Esophagus mucosa (tissue), 1 donor: Measurements from ENCODE around the gene TBC1D1. TPM values are rescaled to one million over a fixed set of nuclear protein-coding genes. Genes with fewer than 3 reads are reported as not detected.
"Not testable (repeated sequence)": the region's sequence is repeated elsewhere in the genome, so short reads cannot be mapped to it uniquely, and the experiment has no call there.

Experiments
- ATAC-seq: fragments of 200-7000 bp; cut with Tn5 transposase; one replicate; pipeline ENCODE4 v1.9.1; 2020
- total RNA-seq: library from RNA; stranded (reverse); gene quantifications from one replicate; pipeline ENCODE4 v1.2.4, GENCODE V29; 2023
- donor health status: DM: yes; HTN: yes; CAD: no.

Gene TBC1D1
- total RNA-seq, 1 donor from 2014 or later: 11.4 TPM

DNA sequence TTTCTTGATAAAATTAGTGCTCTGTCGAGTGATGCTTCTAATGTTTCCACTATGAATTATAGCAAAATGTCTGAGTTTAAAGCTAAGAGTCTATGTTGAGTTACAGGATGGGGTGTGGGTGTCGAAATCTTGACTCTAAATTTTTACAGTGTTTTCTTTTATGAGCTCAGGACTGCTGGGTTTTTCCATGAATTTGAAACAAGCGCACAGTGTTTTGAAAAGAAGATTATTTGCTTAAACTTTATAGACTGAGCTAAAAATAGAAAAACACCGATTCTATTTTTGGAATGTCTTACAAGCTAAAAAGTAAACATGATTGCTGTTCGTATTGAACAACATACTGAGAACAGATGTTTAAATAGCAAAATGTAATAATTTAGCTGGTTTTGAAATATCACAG, 76.9 kb downstream of the TBC1D1 start:
- no peak for ATAC-seq

DNA sequence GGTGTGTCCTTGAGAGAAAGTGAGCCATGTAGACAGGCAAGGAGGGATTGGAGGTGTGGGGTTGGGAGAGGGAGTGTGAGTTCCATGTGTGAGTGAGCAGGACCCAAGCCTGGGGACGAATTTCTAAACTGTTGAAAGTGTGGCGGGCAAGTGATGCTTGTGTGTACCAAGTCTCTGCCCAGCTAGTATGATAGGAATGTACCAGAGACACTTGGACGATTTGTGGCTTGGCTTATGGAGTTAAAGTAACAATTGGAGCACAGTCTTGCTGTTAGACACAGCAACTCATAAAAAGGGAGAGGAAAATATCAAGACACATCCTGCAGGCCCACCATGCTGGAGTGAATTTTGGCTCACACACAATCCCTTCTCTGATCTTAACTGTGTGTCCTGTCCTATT, 77.9 kb downstream of the TBC1D1 start:
- no peak for ATAC-seq

DNA sequence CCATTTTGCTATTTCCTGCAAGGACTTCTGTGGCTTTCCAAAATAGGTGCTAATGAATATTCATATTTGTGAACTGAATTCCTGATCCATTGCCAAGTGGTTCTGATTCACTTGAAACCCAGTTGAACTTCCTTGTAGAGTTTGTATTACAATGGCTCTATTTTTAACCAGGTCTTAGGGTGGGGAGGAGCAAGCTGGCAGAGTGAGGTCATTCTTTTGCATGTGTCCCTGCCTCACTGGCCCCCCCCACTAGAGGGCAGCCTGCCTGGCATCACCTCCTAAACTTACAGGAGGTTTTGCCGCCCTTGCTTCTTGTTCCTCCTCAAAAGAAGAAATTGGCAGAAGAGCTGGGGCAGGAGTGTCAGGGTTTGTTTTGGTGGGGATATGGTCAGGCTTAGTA, 79.8 kb downstream of the TBC1D1 start:
- ATAC-seq: peak; percentile 100

GRCh38 chr4:37971202-37971601, 80.3 kb downstream of the TBC1D1 start:
- no peak for ATAC-seq

GRCh38 chr4:37973441-37973840, 82.6 kb downstream of the TBC1D1 start:
- no peak for ATAC-seq

- ATAC-seq: not testable (repeated sequence)
Observed at GRCh38 chr4:37975321-37975822, 84.5 kb downstream of the TBC1D1 start.

GRCh38 chr4:37976507-37976906, 85.6 kb downstream of the TBC1D1 start:
- ATAC-seq: peak; percentile 40

DNA sequence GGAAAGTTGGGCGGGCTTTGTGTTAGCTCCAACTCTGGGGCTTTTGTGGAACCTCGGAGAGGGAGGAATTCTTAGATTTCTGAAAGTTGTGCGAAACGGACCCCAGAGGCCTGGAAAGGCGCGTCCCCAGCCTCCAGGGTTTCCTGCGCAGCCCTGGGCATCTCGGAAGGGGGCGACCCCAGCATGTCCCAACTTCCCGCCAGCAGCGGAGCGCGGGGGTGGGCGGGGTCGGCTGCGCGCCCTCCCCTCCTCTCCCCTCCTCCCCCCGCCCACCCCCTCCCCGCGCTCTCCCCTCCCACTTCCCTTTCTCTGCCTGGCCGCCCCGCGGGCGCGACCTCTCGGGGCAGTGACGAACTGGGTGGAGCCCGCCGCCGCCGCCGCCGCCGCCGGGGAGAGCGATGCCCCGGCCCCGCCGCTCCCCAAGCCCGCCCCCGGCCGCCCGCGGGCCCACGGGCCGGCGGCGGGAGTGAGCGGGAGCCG, 86.1 kb downstream of the TBC1D1 start:
- peak; percentile 87 for ATAC-seq

GRCh38 chr4:37977471-37978247, 86.8 kb downstream of the TBC1D1 start:
- peak; percentile 72 for ATAC-seq

DNA sequence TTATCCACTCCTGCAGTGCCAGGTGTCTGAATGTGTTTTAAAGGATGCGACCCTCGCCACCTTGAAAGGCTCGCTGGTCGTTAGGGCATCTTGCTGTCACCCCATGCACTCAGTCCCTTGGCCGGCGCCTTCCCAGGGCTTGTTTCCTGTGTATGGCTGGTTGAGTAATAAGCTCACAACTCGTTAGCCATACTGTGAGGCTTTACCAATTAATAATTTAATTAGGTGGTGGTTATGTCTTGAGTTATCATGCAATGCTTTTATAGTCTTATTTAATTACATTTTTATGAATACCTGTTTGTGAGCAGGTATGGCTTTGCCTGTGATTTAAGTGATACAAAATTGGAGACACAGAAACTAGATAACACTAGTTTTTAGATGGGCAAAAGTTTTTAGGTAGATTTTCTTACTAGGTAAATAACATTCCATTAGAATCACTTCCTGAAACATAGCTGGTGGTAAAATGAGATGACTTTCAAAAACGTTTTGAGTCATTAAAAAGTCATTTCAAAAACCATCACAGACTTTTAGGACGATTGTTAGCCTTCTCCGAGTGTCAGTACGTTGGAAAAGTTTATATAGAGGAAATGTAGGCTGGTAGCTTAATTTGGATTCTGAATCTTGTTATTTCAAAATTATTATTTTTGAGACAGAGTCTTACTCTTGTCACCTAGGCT, 87.5 kb downstream of the TBC1D1 start:
- no peak for ATAC-seq

GRCh38 chr4:37980246-37980645, 89.4 kb downstream of the TBC1D1 start:
- no peak for ATAC-seq

- ATAC-seq: no peak
Observed at GRCh38 chr4:37981425-37981824, 90.5 kb downstream of the TBC1D1 start.

- no peak for ATAC-seq
Observed at GRCh38 chr4:37981844-37982720, 91.2 kb downstream of the TBC1D1 start.

GRCh38 chr4:37982736-37983135, 91.9 kb downstream of the TBC1D1 start:
- ATAC-seq: no peak

GRCh38 chr4:37983951-37984350, 93.1 kb downstream of the TBC1D1 start:
- ATAC-seq: no peak

DNA sequence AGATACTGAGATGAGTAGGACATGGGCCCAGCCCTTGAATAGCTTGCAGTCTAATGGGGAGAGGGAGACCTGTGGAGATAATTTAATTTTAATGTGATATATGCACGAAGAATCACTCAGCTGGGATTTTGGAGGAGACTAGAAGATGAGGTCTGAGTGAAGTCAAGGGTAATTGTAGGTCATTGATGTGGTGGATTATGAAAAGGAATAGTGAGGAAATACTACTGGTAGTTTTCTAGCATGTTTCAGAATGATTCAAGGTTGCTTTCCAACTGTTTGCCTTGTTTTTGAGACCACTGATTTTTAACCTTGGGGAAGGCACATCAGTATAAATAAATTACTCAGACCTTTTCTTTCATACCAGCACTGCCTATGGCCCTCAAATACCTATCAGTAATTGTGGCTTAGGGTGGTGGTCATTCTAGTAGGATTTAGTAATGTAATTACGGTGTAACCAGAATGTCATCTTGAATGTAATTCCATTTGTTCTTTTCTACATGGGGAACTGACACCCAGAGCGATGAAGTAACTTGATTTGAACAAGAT, 94.9 kb downstream of the TBC1D1 start:
- no peak for ATAC-seq

DNA sequence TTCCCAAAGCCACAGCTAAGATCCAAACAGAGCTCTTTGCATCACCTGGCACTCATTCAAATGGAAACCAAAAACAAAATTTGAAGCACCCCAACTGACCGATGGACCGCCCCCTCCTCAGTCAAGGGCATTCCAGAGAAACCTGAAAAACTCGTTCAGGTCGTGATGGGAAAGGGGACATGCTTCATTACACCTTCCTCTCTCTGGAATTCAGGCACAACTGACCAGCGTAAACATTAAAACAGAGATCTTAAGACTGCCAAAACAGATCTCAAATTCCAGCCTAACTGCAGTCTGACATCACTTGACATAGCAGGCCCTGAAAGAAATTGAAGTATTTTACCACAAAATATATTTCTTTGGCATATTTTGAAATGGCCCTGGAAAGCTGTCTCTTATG, 97.8 kb downstream of the TBC1D1 start:
- no peak for ATAC-seq

- ATAC-seq: no peak
Observed at GRCh38 chr4:37989398-37990260, 98.7 kb downstream of the TBC1D1 start.

- no peak for ATAC-seq
Observed at GRCh38 chr4:37990731-37991245, 99.9 kb downstream of the TBC1D1 start.

DNA sequence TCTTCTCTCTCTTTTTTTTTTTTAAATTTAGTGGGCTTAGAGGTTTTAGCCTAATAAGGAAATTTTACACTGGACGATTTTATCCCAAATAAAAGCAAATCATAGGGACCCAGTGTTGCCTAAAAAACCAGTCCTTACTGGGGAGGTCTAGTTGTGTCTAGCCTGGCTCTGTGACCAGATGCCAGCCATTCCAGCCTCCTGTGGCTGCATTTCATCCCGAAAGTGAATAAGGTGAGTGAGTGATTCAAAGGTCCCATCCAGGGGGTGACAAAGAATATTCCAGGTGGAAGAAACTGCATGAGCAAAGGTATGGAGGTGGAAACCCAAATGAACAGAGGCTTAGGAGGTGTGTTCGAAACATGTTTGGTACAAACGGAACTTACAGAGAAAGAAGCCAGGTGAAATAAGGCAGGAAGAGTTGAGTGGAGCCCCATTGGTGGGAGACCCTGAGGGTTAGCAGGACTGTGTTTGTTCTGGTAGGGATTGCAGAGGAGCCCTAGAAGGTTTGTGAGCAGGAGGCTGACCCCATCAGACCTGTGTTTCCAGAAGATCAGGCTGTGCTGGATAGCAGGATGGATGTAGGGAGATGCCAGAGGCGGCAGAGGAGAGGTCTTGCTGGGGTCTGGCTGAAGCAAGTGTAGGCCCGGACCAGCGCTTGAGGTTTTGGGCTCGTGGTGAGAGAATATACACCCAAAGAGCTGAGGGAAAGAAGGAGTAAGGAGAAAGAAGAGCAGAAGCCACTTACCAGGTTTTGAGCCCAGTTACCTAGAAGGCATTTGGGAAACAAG, 100.9 kb downstream of the TBC1D1 start:
- ATAC-seq: no peak
